GM21576 (cell line): ENCODE measurements around the gene TEX101.
"Not testable (repeated sequence)": the region's sequence is repeated elsewhere in the genome, so short reads cannot be mapped to it uniquely, and the experiment has no call there.

Experiments used
- ATAC-seq: cut with Tn5 transposase; IDR thresholded peaks from one replicate; pipeline ENCODE4 v1.9.1; 2021; ENCODE audit warnings: mild to moderate bottlenecking, moderate library complexity; ENCODE audit not compliant: unreplicated experiment

TEX101 gene

GRCh38 chr19:43414554-43414953 lies at the start of gene TEX101:
TSS of gene TEX101 (plus strand) at chr19:43414890. CDS start at chr19:43415920, 1,030 bp downstream.
- ATAC-seq: no peak

GRCh38 chr19:43365677-43366076 lies 49.0 kb upstream of the TEX101 start:
- not testable (repeated sequence) for ATAC-seq

GRCh38 chr19:43367822-43368221 lies 46.9 kb upstream of the TEX101 start:
- ATAC-seq: no peak

- ATAC-seq: not testable (repeated sequence)
Measured at GRCh38 chr19:43368897-43369296, 45.8 kb upstream of the TEX101 start.

GRCh38 chr19:43371909-43372308 lies 42.8 kb upstream of the TEX101 start:
- no peak for ATAC-seq

- ATAC-seq: no peak
Measured at GRCh38 chr19:43372462-43372861, 42.2 kb upstream of the TEX101 start.

GRCh38 chr19:43377624-43378023 lies 37.1 kb upstream of the TEX101 start:
- not testable (repeated sequence) for ATAC-seq

GRCh38 chr19:43380008-43380407 lies 34.7 kb upstream of the TEX101 start:
- no peak for ATAC-seq

GRCh38 chr19:43380771-43381386 lies 33.8 kb upstream of the TEX101 start:
- no peak for ATAC-seq

- not testable (repeated sequence) for ATAC-seq
Measured at GRCh38 chr19:43382586-43383216, 32.0 kb upstream of the TEX101 start.

GRCh38 chr19:43383254-43383653 lies 31.4 kb upstream of the TEX101 start:
- not testable (repeated sequence) for ATAC-seq

GRCh38 chr19:43383759-43384158 lies 30.9 kb upstream of the TEX101 start:
- ATAC-seq: not testable (repeated sequence)

GRCh38 chr19:43390903-43391551 lies 23.7 kb upstream of the TEX101 start:
- ATAC-seq: not testable (repeated sequence)

GRCh38 chr19:43391552-43391935 lies 23.1 kb upstream of the TEX101 start:
- ATAC-seq: not testable (repeated sequence)

- ATAC-seq: not testable (repeated sequence)
Measured at GRCh38 chr19:43393501-43393900, 21.2 kb upstream of the TEX101 start.

- no peak for ATAC-seq
Measured at GRCh38 chr19:43395561-43395960, 19.1 kb upstream of the TEX101 start.

GRCh38 chr19:43406297-43406696 lies 8.4 kb upstream of the TEX101 start:
- ATAC-seq: no peak

- no peak for ATAC-seq
Measured at GRCh38 chr19:43407416-43408005, 7.2 kb upstream of the TEX101 start.

GRCh38 chr19:43408043-43408442 lies 6.6 kb upstream of the TEX101 start:
- no peak for ATAC-seq

- ATAC-seq: no peak
Measured at GRCh38 chr19:43409415-43409814, 5.3 kb upstream of the TEX101 start.

- ATAC-seq: no peak
Measured at GRCh38 chr19:43412441-43412840, 2.2 kb upstream of the TEX101 start.
